GM21723 (cell line): ENCODE results near the gene ARHGAP24.

Experiments
- ATAC-seq: cut with Tn5 transposase; IDR thresholded peaks from one replicate; pipeline ENCODE4 v1.9.1; 2021; ENCODE audit warnings: mild to moderate bottlenecking, moderate library complexity; ENCODE audit not compliant: unreplicated experiment

ARHGAP24 gene

DNA sequence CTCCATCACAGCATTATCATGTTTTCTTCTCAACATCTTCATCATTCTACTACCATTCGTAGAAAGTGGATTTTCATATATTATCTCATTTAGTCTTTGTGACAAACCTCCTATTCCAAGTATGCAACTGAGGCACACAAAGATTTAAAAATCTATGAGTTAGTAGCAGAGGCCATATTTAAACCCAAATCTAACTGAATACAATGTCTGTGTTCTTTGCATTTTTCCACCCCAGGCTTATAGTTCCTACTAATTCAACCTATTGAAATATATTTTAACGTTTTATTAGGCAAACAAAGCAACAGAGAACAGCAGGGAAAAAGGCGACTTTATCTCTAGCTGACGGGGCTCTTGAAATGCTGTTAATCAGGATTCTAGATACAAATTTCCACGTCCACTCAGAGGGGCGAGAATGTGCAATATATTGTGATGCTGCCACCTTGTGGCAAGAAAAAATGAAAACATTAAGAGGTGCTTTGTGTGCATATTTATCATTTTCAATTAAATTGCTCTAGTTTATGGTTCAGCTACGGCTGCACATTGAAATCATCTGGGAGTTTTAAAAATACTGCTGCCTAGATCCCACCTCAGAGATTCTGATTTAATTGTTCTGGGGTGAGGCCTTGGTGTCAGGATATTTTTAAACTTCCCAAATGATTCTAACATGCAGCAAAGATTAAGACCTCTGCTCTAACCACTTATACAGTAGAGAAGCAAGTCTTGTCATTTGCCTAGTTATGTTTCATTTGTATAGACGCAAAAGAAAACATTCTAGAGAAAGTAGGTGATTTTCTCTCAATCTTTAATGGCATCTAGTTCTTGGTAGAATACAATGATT lies 569.0 kb downstream of the ARHGAP24 start:
- ATAC-seq, result no peak

DNA sequence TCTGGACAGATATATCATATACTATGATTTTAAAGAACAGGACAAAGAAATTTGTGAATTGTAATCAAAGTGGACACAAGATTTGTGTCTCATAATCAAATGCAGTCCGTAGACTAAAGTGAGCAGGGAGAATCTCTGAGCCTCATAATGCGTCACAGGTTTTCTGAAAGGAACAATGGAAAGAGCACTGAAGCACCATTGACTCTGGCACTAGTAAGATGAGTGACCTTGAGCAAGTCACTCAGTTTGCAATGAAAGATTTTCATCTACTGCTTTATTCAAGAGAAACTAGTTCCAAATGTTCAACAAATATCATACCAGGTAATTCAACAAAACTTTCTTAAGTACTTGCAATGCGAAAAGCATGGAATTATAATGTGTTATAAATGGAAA lies 569.6 kb downstream of the ARHGAP24 start:
- ATAC-seq, result no peak

- ATAC-seq, result no peak
These were observed 573.5 kb downstream of the ARHGAP24 start for GRCh38 chr4:86048426-86048825.

GRCh38 chr4:86050496-86050895 lies 575.5 kb downstream of the ARHGAP24 start:
- ATAC-seq, result no peak
